Amniotic epithelial cell (primary cell): ENCODE data around the gene KIAA1958.

Experiments
- DNase-seq: peaks from one replicate; pipeline ENCODE4 v3.0.0-alpha.2; 2010; ENCODE audit warnings: low read depth

Gene KIAA1958

GRCh38 chr9:112486221-112487007 lies at the start of gene KIAA1958:
KIAA1958 (plus strand) TSS chr9:112486827; CDS start chr9:112574081, 87,254 bp downstream.
- DNase-seq, result peak; percentile 64

- DNase-seq, result no peak
Measured at GRCh38 chr9:112437406-112437805, 49.2 kb upstream of the KIAA1958 start.

GRCh38 chr9:112439171-112439570 lies 47.5 kb upstream of the KIAA1958 start:
- no peak for DNase-seq

GRCh38 chr9:112439825-112440224 lies 46.8 kb upstream of the KIAA1958 start:
- DNase-seq, result no peak

GRCh38 chr9:112443200-112443599 lies 43.4 kb upstream of the KIAA1958 start:
- DNase-seq, result peak; percentile 13

- no peak for DNase-seq
Measured at GRCh38 chr9:112443636-112444035, 43.0 kb upstream of the KIAA1958 start.

- no peak for DNase-seq
Measured at GRCh38 chr9:112445196-112445595, 41.4 kb upstream of the KIAA1958 start.

GRCh38 chr9:112446080-112446479 lies 40.5 kb upstream of the KIAA1958 start:
- no peak for DNase-seq

GRCh38 chr9:112446526-112446925 lies 40.1 kb upstream of the KIAA1958 start:
- peak; percentile 24 for DNase-seq

GRCh38 chr9:112447283-112447761 lies 39.3 kb upstream of the KIAA1958 start:
- peak; percentile 91 for DNase-seq

GRCh38 chr9:112462855-112463254 lies 23.8 kb upstream of the KIAA1958 start:
- DNase-seq, result no peak

- DNase-seq, result no peak
Measured at GRCh38 chr9:112465352-112465751, 21.3 kb upstream of the KIAA1958 start.

- DNase-seq, result no peak
Measured at GRCh38 chr9:112472996-112473395, 13.6 kb upstream of the KIAA1958 start.

GRCh38 chr9:112473986-112474385 lies 12.6 kb upstream of the KIAA1958 start:
- no peak for DNase-seq

- no peak for DNase-seq
Measured at GRCh38 chr9:112475318-112475717, 11.3 kb upstream of the KIAA1958 start.

- no peak for DNase-seq
Measured at GRCh38 chr9:112477330-112477729, 9.3 kb upstream of the KIAA1958 start.

- DNase-seq, result no peak
Measured at GRCh38 chr9:112479221-112479620, 7.4 kb upstream of the KIAA1958 start.

- no peak for DNase-seq
Measured at GRCh38 chr9:112484607-112485006, 2.0 kb upstream of the KIAA1958 start.

GRCh38 chr9:112485574-112485973 lies 1.1 kb upstream of the KIAA1958 start:
- no peak for DNase-seq

GRCh38 chr9:112487008-112487798 lies 576 bp downstream of the KIAA1958 start:
- no peak for DNase-seq

GRCh38 chr9:112487799-112488340 lies 1.2 kb downstream of the KIAA1958 start:
- no peak for DNase-seq

GRCh38 chr9:112489039-112489546 lies 2.5 kb downstream of the KIAA1958 start:
- no peak for DNase-seq
